ENCODE data around the gene PIGL. TPM values are rescaled to one million over a fixed set of nuclear protein-coding genes. Genes with fewer than 3 reads are reported as not detected.
"Not testable (repeated sequence)": the region's sequence is repeated elsewhere in the genome, so short reads cannot be mapped to it uniquely, and the experiment has no call there.

PIGL gene
- total RNA-seq, 2 experiments from 2014 or later, result 22.4 to 24.1 TPM

DNA sequence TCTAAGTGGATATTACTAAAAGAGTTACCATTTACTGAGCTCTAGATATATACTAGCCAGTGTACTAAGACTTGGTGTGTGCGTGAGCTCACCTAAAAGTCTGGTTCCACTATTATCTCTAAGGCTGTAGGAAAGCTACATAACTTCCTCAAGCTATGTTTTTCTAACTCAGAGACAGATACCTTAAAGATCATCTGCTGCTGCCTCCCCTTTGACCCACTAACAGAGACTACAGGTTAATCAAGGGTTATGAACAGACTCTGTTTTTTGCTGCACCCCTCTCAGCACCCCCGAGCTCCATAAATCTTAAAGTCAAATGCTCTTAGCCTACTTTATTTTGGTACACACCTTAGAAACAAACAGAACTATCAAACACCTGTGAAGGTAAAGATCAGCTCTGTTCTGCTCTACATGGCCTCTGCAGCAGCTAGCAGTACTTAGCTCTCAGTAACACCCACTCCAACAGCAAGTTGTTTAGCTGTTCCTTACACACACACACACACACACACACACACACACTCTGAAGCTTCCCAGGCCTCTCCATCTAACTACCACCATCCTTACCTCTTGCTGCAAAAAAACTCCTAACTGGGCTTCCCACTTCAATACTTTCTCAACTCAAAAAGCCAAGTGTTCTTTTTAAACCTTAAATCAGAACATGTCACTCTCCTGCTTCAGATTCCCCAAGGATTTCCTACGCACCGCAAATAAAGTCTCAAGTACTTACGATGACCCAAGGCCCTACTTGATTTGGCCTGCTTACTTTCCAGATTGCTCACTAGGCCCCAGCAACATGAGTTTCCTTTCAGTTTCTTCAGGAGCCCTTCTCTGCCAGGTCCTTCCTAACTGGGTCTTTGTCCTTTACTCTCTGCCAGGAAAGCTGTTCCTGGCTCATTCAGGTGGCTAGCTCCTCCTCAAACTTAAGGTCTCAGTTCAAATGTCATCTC, 14.2 kb upstream of the PIGL start:
- H3K27ac Mint-ChIP-seq, result peak overlapping the region; percentile 36
- POLR2A ChIA-PET, result not testable (repeated sequence)
- H3K36me3 Mint-ChIP-seq (ENCODE audit: low read depth), result peaks cover 16% of the 10 kb centered on the region

DNA sequence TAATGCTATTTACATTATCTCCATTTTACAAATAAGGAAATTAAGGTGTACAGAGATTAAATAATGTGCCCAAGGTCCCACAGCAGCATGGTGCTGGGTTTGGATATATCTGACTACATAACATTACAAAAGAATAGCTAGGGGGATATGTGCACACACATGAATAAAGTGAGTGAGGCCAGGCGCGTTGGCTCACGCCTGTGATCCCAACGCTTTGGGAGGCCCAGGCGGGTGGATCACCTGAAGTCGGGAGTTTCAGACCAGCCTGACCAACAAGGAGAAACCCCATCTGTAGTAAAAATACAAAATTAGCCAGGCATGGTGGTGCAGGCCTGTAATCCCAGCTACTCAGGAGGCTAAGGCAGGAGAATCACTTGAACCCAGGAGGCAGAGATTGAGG, 12.2 kb upstream of the PIGL start:
- H3K4me3 Mint-ChIP-seq; ATAC-seq; H3K36me3 Mint-ChIP-seq (ENCODE audit: low read depth); POLR2A ChIA-PET; H3K27me3 Mint-ChIP-seq (ENCODE audit: low read depth); CTCF ChIA-PET; H3K9me3 Mint-ChIP-seq (ENCODE audit: insufficient read depth); DNase-seq: not testable (repeated sequence)
- Mint-ChIP-seq H3K4me1 (ENCODE audit: low read depth) (peaks cover 36% of the 10 kb centered on the region), H3K27ac (peak overlapping the region; percentile 15)

More for the DNA sequence above, 14.2 kb upstream of the PIGL start:
- H3K4me1 Mint-ChIP-seq (ENCODE audit: low read depth), result peaks cover 45% of the 10 kb centered on the region
- not testable (repeated sequence) for H3K27me3 Mint-ChIP-seq (ENCODE audit: low read depth); H3K9me3 Mint-ChIP-seq (ENCODE audit: insufficient read depth); ATAC-seq; DNase-seq; H3K4me3 Mint-ChIP-seq
- CTCF ChIA-PET, result interaction anchor here (0.6 kb wide), 1 partner anchor 1059 kb away, joined by 4 read pairs; no protein-coding TSS in a partner anchor

DNA sequence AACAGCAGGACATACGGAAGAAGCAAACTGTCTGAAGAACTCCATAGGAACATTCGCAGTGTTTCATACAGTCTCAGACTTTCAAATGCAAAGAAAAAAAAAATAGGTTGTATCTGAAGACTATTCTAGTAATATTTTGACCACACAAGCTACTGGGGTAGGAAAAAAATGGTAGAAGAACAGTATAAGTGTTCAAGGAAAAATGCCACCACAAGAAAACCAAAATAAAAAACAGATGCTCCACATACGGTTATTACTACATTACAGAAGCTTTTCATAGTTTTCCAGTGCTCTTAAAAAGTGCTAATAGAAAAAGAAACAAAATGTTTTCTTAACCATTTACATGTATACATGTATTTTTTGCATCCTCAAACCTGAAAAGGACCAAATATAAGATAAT, 5.4 kb upstream of the PIGL start:
- POLR2A ChIA-PET, result no interaction called here
- CTCF ChIA-PET, result no interaction called here

DNA sequence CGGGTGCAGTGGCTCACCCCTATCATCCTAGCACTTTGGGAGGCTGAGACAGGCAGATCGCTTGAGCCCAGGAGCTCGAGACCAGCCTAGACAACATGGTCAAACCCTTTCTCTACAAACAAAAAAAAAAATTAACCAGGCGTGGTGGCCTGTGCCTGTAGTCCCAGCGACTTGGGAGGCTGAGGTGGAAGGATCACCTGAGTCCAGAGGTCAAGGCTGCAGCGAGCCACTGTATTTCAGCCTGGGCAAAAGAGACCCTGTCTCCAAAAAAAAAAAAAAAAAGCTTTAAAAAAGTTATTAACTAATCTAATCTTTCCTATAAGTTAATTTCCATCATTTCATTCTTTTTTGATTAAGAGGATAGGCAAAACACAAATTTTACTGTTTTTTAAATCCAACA, 4.2 kb upstream of the PIGL start:
- DNase-seq (no peak), ATAC-seq (no peak)
- peaks cover 3% of the 10 kb centered on the region for H3K36me3 Mint-ChIP-seq (ENCODE audit: low read depth)
- no peak overlapping the region for H3K27ac Mint-ChIP-seq
- H3K4me3 Mint-ChIP-seq, result peak overlapping the region; percentile 84
- no peaks in the 10 kb centered on the region for H3K9me3 Mint-ChIP-seq (ENCODE audit: insufficient read depth)
- ChIA-PET CTCF (no interaction called here), POLR2A (no interaction called here)
- no peaks in the 10 kb centered on the region for H3K27me3 Mint-ChIP-seq (ENCODE audit: low read depth)
- peaks cover 43% of the 10 kb centered on the region for H3K4me1 Mint-ChIP-seq (ENCODE audit: low read depth)

More for the DNA sequence above, 5.4 kb upstream of the PIGL start:
- Mint-ChIP-seq H3K9me3 (ENCODE audit: insufficient read depth) (no peaks in the 10 kb centered on the region), H3K36me3 (ENCODE audit: low read depth) (peaks cover 3% of the 10 kb centered on the region), H3K27me3 (ENCODE audit: low read depth) (no peaks in the 10 kb centered on the region), H3K4me3 (no peak overlapping the region), H3K4me1 (ENCODE audit: low read depth) (peaks cover 38% of the 10 kb centered on the region), H3K27ac (no peak overlapping the region)
- no peak for DNase-seq
- ATAC-seq, result no peak

DNA sequence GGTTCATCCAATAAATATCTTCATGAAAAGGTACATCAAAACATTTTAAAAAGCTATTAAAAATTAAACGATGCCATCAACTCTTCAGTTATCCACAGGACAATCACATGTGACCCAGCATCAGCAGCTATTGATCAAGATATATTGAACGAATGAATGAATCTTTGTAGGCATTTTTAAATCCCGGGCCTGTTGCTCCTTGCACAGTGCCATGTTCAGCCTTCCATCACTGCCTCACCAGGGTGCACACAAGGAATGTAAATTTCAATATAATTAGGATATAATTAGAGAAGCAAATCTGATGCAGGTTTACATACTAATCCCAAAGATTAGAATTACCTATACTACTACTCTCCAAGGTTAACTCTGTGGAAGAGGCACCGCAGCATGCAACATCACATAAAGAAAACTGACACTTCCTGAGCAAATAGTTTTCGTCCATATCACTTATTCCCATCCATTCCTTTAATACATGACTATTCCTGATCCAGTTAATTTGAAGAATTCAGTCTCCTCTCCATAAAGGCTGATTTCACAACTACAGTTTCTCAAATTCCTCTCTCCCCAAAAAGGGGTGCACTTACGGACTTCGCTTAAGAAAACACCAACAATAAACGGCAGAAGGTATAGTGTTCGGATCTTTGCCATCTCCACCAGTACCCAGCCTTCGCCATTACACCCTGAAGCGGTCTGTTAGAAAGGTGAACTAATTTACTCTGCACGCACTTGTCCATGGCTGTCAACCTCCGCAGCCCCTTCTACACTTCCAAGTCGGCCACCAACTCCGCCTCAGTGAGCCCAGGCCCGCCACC, 2.6 kb upstream of the PIGL start:
- DNase-seq (no peak), ATAC-seq (no peak)
- Mint-ChIP-seq H3K27ac (peak overlapping the region; percentile 82), H3K4me3 (peak overlapping the region; percentile 84), H3K9me3 (ENCODE audit: insufficient read depth) (no peaks in the 10 kb centered on the region), H3K27me3 (ENCODE audit: low read depth) (no peaks in the 10 kb centered on the region), H3K4me1 (ENCODE audit: low read depth) (peaks cover 48% of the 10 kb centered on the region), H3K36me3 (ENCODE audit: low read depth) (peaks cover 1% of the 10 kb centered on the region)
- ChIA-PET POLR2A (interaction anchor here (1.2 to 2.8 kb wide), 6 partner anchors 13 to 167 kb away, joined by 3 to 10 read pairs (median 7); partner anchors contain the start of gene UBB), CTCF (interaction anchor here (0.7 to 1.4 kb wide), 3 partner anchors 139 to 269 kb away, joined by 3 to 5 read pairs (median 3); partner anchors contain the start of genes ADORA2B and CENPV)

DNA sequence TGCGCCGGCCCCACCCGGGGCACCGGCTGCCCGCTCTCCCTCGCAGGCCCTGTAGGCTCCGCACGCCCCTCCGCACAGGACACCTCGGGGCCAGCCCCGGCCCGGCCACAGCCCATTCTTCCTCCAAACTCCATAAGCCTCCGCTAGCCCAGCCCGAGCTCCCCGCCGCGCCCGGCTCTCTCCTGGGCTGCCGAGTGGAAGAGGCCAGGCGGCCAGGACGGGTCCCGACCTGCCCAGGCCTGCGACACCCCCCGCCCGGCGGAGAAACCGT, 2.1 kb upstream of the PIGL start:
- Mint-ChIP-seq H3K36me3 (ENCODE audit: low read depth) (peaks cover 1% of the 10 kb centered on the region), H3K27me3 (ENCODE audit: low read depth) (no peaks in the 10 kb centered on the region), H3K27ac (peak overlapping the region; percentile 82), H3K4me3 (peak overlapping the region; percentile 84), H3K9me3 (ENCODE audit: insufficient read depth) (no peaks in the 10 kb centered on the region), H3K4me1 (ENCODE audit: low read depth) (peaks cover 48% of the 10 kb centered on the region)
- POLR2A ChIA-PET, result interaction anchor here (1.2 to 2.8 kb wide), 6 partner anchors 12 to 166 kb away, joined by 3 to 10 read pairs (median 7); partner anchors contain the start of gene UBB
- peak; percentile 48 for ATAC-seq
- CTCF ChIA-PET, result interaction anchor here (1.3 kb wide), 1 partner anchor 71 kb away, joined by 6 read pairs; no protein-coding TSS in a partner anchor
- peak; percentile 39 for DNase-seq

DNA sequence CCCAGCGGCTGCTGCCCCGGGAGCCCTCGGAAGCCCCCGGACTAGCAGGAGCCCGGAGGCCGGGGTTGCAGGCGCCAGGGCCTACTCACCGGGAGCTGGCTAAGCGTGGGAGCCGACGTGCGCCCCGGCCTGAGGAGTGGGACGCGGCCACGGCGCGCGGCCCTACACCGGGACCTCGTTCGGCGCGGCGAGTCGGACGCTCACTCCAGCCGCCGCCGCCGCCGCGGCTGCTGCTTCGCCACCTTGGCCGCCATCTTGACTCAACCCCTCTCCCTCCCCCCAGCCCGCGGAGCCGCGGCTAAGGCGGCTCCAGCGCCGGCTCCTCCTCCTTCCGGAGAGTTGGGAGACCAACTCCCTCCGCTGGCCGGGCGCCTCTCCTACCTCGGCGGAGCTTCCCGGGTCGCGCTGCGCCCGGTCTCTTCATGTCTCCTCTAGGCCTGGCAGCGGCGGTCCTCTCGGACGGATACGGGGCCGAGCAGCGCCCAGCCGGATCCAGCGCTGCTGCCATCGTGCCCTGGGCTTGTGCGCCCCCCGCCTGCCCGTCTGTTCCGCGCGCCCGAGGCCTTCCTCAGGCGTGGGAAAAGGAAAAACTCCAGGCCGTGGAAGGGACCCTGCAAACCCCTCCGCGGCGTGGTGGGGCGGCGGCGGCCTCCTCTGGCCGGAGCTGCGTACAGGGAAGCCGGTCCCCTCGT, 1.6 kb upstream of the PIGL start, which contains the start of gene NCOR1:
TSS of gene NCOR1 (minus strand) at position 262 of the 692 bp plus-strand sequence. CDS start 20,965 bp downstream, outside the sequence.
- ATAC-seq, result peak; percentile 88
- Mint-ChIP-seq H3K4me1 (ENCODE audit: low read depth) (peaks cover 48% of the 10 kb centered on the region), H3K27ac (peak within 1 kb of the TSS; percentile 85), H3K27me3 (ENCODE audit: low read depth) (no peaks in the 10 kb centered on the region), H3K36me3 (ENCODE audit: low read depth) (peaks cover 1% of the 10 kb centered on the region), H3K9me3 (ENCODE audit: insufficient read depth) (no peaks in the 10 kb centered on the region), H3K4me3 (peak within 1 kb of the TSS; percentile 84)
- POLR2A ChIA-PET, result interaction anchor here (1.2 to 2.8 kb wide), 7 partner anchors 12 to 166 kb away, joined by 3 to 12 read pairs (median 7); partner anchors contain the start of gene UBB
- CTCF ChIA-PET, result interaction anchor here (1.1 to 1.3 kb wide), 2 partner anchors 70 to 148 kb away, joined by 3 to 6 read pairs; no protein-coding TSS in a partner anchor
- peak; percentile 93 for DNase-seq

DNA sequence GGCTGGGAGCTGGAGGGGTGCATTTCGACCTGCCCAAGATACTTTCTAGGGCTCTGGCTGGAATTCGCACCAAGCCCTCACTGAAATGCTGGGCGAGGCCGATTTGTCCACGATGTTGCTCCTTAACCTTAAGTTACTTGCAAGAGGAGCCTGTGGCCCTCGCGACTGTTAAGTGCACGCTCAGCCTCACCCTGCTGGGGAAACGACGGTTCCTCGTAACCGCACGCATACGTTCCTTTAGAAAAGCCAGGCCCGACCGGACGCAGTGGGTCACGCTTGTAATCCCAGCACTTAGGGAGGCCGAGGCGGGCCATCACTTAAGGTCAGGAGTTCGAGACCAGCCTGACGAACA, 1.1 kb upstream of the PIGL start:
- no peak for ATAC-seq
- POLR2A ChIA-PET, result interaction anchor here (1.3 to 2.8 kb wide), 4 partner anchors 14 to 165 kb away, joined by 3 to 12 read pairs (median 10); partner anchors contain the start of gene UBB
- Mint-ChIP-seq H3K4me3 (peak overlapping the region; percentile 84), H3K36me3 (ENCODE audit: low read depth) (peaks cover 1% of the 10 kb centered on the region), H3K9me3 (ENCODE audit: insufficient read depth) (no peaks in the 10 kb centered on the region), H3K27me3 (ENCODE audit: low read depth) (no peaks in the 10 kb centered on the region), H3K27ac (peak overlapping the region; percentile 85), H3K4me1 (ENCODE audit: low read depth) (peaks cover 48% of the 10 kb centered on the region)
- CTCF ChIA-PET, result interaction anchor here (1.1 to 1.4 kb wide), 3 partner anchors 70 to 200 kb away, joined by 3 to 6 read pairs (median 5); partner anchors contain the start of gene TRPV2
- peak; percentile 44 for DNase-seq

DNA sequence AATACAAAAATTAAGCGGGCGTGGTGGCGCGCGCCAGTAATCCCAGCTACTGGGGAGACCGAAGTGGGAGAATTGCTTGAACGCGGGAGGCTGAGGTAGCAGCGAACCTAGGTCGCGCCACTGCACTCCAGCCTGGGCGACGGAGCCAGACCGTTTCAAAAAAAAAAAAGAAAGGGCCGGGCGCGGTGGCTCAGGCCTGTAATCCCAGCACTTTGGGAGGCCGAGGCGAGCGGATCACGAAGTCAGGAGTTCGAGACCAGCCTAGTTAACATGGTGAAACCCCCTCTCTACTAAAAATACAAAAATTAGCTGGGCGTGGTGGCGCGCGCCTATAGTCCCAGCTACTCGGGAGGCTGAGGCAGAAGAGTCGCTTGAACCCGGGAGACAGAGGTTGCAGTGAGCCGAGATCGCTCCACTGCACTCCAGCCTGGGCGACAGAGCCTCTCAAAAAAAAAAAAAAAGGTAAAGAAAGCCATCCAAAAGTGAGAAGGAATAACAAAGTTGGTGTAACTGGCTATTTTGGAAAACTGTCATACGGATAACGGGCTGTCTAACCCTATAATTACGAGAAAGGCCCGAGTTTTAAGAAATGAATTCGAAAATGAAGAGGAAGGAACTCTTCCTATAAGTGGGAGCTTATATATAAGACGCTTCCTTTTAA, 539 bp upstream of the PIGL start:
- H3K4me3 Mint-ChIP-seq, result peak overlapping the region; percentile 84
- H3K27me3 Mint-ChIP-seq (ENCODE audit: low read depth); ATAC-seq; H3K36me3 Mint-ChIP-seq (ENCODE audit: low read depth); DNase-seq; H3K9me3 Mint-ChIP-seq (ENCODE audit: insufficient read depth): not testable (repeated sequence)
- POLR2A ChIA-PET, result interaction anchor here (1.0 to 2.8 kb wide), 4 partner anchors 9 to 69 kb away, joined by 3 to 12 read pairs (median 6); no protein-coding TSS in a partner anchor
- H3K4me1 Mint-ChIP-seq (ENCODE audit: low read depth), result peaks cover 46% of the 10 kb centered on the region
- CTCF ChIA-PET, result interaction anchor here (0.6 to 1.5 kb wide), 5 partner anchors 9 to 199 kb away, joined by 3 to 6 read pairs (median 5); partner anchors contain the start of gene TRPV2
- peak overlapping the region; percentile 85 for H3K27ac Mint-ChIP-seq

DNA sequence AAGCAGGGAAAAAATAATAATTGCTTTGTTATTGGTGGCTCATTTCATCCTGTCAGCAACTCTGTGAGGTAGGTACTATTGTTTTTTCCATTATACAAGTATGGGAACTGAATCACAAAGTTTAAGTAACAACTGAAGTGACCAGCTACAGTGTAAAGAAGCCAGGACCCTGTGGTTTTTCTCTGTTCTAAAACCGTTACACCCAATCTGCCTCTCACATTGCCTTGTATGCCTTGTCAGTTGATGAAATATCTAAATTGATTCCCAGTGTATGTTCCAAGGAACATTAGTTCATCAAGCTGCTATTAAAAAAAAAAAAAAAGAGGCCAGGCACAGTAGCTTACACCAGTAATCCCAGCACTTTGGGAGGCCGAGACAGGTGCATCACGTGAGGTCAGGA, 5.4 kb downstream of the PIGL start:
- H3K27ac Mint-ChIP-seq, result no peak overlapping the region
- no peaks in the 10 kb centered on the region for H3K9me3 Mint-ChIP-seq (ENCODE audit: insufficient read depth)
- H3K4me1 Mint-ChIP-seq (ENCODE audit: low read depth), result peaks cover 14% of the 10 kb centered on the region
- ChIA-PET CTCF (interaction anchor here (1.7 to 1.9 kb wide), 2 partner anchors 126 to 142 kb away, joined by 4 read pairs; no protein-coding TSS in a partner anchor), POLR2A (no interaction called here)
- no peak overlapping the region for H3K4me3 Mint-ChIP-seq
- ATAC-seq (no peak), DNase-seq (no peak)
- H3K27me3 Mint-ChIP-seq (ENCODE audit: low read depth), result no peaks in the 10 kb centered on the region
- H3K36me3 Mint-ChIP-seq (ENCODE audit: low read depth), result peaks cover 3% of the 10 kb centered on the region

Data from activated CD8-positive, alpha-beta T cell treated with anti-CD3 and anti-CD28 coated beads, Interleukin-2, amount 10 ng/mL, durations not matched to agents 7 days and 5 days (primary cell).